ENCODE measurements around the gene FBN1.

Gene FBN1

GRCh38 chr15:48427960-48428547 is 217.5 kb downstream of the FBN1 start:
- DNase-seq (ENCODE audit: low read depth, low spot score), result no peak

DNA sequence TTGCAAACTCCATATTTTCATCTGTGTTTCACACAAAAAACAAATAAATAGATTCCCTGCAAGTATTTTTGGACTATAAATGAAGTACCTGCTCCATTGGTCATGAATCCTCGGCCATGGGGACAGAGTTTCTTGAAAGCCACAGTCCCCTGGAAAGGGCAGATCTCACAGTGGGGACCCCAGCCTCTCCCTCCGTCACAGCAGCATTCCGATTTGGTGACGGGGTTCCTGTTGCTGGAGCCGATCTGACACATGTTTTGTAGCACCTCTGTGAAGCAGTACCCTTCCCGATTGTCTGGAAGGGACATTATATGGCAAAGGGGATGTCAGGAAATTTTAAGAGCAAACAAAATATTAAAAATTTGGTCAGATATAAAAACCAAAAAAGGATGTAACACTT is 218.0 kb downstream of the FBN1 start:
- DNase-seq (ENCODE audit: low read depth, low spot score), result no peak

DNA sequence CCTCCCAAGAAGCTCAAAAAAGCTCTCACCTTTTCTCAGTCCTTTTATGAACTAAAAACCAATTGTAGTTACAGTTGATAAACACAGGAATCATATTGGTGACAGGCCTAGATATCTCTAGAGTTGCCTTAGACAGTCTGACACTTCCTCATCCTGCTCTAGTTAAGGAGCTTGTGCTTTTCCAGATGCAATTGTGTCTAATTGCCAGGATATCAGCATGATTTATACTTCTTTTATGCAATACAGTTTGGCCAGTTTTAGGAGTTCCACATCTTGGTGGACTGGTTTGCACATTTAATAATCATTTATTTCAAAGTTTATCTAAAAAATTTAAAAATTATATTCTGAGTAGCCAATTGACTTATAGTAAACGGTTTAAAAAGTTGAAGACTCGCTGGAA is 218.6 kb downstream of the FBN1 start:
- no peak for DNase-seq (ENCODE audit: low read depth, low spot score)

DNA sequence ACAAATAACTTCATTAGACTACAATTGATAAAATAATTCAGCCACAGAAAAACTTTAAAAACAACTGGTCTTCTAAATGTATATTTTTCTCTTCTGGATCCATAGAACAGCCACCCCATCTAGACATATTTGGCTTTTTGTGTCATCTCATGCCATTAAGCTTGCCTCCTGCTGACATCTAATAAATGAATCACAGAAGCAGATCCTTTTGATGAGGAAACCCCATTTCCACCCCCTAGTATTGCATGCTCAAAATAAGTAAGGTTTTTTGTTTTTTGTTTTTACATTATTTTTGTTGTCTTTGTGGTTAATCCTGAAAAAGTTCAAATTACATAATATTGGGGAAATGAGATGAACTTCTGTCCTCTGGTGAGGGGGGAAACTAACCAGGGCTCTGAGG is 219.5 kb downstream of the FBN1 start:
- DNase-seq (ENCODE audit: low read depth, low spot score), result no peak

- no peak for DNase-seq (ENCODE audit: low read depth, low spot score)
These were observed 220.5 kb downstream of the FBN1 start for GRCh38 chr15:48425051-48425450.

DNA sequence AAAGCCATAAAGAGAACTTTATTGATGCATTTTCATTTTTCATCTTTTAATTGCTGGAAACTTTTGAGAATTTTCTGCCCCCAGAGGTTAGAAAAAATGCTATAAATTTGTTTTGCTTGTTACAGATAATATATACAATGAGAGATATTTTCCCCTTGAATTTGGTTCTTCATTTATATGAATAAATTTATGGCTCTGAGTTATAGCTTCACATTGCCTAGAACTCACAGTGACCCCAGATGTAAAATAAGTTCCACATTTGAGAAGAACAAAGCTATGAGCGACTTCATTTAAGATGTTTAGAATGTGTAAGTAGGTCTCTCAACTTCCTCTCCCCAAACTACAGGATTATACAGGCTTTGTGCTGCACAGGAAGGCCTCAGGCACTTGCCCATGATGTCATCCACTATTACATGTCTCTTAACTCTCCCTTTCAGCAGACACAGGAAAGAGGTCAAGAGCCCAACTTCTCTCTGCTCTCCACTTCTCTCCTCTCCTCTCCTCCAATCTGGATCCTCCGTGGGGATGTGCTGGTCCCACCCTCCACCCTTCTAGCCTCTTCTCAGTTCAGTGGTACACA is 221.5 kb downstream of the FBN1 start:
- no peak for DNase-seq (ENCODE audit: low read depth, low spot score)

- no peak for DNase-seq (ENCODE audit: low read depth, low spot score)
These were observed 222.2 kb downstream of the FBN1 start for GRCh38 chr15:48423342-48423741.

- no peak for DNase-seq (ENCODE audit: low read depth, low spot score)
These were observed 223.1 kb downstream of the FBN1 start for GRCh38 chr15:48422401-48422800.

DNA sequence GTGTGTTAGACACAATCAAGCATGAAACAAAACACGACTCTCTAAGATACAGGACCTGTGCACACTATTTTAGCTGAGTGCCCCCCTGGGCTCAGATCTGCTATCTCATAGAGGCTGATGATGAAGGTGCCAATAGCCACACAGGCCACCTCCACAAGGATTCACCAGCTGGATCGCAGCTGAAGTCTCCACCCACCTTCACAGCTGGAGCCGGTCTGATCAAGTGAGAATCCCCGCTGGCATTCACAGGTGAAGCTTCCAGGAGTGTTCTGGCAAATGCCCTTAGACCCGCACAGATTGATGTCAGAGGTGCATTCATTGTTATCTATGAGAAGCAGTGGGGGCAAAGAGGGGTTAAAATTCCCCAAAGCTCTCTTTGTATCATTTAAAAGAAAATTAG is 224.1 kb downstream of the FBN1 start:
- no peak for DNase-seq (ENCODE audit: low read depth, low spot score)

DNA sequence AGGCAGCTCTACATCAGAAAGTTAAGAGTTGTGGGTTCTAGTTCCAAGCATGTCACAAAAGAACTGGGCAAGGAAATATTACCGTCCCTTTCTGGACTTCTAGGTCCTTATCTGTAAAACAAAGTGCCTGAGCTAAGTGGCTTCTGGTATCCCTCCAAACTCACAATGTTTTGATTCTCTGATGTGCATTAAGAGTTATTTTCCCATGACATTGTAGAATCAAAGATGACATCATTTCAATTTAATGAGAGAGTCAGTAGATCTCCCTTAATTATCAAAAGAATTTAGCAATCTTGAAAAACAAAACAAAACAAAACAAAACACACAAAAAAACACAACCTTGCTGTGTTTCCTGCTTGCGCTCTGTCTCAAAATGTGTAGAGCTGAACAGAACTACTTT is 225.6 kb downstream of the FBN1 start:
- DNase-seq (ENCODE audit: low read depth, low spot score), result no peak

- no peak for DNase-seq (ENCODE audit: low read depth, low spot score)
These were observed 227.2 kb downstream of the FBN1 start for GRCh38 chr15:48418343-48418742.

DNA sequence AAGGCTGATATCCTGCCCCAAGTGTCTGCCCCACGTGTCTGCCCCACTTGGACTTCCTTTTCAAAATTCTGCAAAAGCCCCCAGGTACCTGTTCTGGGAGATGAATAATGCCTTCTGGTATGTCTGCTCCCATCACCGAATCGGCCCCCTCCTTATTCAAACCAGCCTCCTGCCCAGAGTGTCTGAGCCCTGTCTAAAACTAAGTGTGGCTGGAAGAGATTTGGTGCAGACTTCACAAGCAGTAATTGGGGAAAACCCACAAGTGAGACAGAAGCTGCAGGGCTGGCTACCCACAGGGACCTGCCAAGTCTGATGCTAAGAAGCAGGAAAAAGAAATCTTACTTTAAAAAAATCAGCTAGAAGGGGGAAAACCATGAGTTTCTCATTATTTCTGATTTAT is 229.2 kb downstream of the FBN1 start:
- DNase-seq (ENCODE audit: low read depth, low spot score), result no peak

DNA sequence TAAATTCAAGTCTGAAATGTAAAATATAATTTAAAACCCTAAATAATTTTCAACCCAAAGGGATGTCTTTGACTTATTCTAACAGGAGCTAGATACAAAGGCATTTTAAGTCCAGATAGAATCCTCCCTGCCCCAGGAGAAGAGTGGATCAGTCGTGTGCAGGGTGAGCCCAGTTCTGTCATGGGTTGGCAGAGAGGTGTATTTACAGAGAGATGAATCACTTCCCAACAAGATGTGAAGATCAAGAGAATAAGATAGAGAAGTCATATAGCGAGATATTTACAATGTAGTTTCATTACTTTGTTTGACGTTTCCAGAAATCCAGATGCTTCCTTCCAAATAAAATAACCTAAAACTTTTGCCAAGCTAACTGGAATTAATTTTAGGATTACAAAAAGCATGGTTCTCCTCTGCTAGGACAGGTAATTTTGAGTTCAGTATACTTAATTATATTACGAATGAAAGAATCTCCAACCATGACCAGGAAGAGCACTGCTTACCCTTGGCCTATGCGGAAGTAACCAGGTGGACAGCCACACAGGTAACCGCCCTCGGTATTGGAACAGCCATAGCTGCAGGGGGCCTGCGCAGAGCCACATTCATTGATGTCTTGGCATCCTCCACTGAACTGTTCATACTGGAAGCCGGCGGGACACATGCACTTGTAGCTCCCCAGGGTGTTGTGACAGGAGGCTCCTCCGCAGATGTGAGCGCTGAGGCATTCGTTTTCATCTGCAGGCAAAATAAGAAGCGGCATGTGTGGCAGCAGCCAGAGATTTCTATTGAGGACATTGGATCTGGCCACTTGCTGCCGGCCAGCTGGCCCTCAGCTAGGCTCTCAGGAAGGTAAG is 230.2 kb downstream of the FBN1 start:
- no peak for DNase-seq (ENCODE audit: low read depth, low spot score)

DNA sequence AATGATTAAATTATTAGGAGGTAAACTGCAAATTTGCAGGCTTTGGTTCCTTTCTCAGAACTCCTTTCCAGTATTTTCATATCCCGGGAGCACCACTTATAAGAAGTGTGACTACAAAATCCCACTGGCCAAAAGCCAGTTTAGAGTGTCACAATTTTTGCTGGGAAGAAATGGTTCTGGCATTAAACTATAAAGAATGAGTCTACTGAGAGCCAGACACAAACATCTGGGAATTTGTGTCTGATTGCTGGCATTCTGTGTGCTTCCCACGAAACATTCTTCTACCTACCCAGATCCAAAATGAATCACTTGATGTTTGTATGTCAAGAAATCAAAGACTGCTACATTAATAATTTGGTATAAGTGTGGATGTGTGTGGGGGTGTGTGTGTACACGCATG is 231.5 kb downstream of the FBN1 start:
- no peak for DNase-seq (ENCODE audit: low read depth, low spot score)

GRCh38 chr15:48413304-48413703 is 232.2 kb downstream of the FBN1 start:
- no peak for DNase-seq (ENCODE audit: low read depth, low spot score)

DNA sequence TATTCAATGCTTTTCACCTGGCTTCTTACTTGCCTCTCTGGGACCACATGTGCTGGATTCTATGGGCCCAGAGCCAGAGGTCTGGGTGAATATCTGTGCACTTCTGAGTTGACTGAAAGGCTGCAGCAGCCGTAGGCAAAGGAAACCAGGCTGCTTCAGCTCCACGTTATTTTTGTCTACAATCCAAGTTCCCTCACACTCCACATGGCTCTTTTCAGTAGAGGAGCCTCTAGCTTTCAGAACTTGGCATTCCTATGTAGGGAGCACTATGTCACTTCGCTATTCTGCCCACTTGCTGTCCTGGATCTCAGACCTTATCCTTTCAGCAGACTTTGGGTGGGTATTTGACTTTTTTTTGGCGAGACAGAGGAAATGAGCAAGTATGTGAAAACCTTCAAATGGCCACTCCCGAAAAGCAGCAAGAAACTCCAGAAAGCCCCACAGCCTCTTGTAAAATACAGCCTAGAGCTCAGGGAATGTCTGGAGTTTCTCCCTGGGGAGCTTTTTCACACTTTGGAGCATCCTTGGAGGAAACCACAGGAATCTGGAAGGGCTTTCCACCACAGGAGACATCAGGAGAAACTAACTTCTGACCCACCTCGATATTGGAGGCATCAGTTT is 233.4 kb downstream of the FBN1 start:
- no peak for DNase-seq (ENCODE audit: low read depth, low spot score)

DNA sequence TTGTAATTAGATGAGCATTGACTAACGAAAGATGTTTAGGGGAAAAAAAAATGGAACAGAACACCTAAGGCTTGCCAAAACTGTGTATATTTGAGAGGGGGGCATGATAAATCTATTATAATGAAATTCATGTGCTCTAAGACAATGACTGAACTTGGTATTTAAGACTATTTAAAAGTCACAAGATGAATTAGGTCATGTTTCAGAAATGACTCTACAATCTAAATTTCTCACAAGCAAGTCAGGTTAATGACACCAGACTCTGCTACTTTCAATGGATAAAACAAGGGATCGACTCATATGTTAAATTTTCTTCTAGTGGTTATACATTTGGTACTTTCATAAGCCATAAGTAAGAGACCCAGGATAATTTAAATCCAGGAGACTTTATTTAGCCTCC is 235.9 kb downstream of the FBN1 start:
- DNase-seq (ENCODE audit: low read depth, low spot score), result no peak

DNA sequence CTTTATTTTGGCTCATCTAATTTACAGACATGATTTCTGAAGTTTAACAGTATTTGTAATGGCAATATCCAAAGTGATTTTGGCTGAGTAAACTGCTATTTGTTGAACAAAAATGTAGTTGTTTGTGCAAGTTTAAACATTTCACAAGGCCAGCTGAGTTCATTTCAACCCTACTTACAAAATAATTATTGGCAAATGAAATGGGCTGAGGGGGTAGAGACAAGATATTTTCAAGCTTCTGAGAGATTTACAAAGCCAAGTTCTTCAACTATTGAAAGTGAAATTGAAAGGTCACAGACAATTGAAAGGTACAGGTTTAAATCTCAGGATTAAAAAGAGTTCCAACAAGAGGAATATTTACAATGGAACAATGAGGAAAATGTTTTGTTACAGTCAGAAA is 237.2 kb downstream of the FBN1 start:
- no peak for DNase-seq (ENCODE audit: low read depth, low spot score)

DNA sequence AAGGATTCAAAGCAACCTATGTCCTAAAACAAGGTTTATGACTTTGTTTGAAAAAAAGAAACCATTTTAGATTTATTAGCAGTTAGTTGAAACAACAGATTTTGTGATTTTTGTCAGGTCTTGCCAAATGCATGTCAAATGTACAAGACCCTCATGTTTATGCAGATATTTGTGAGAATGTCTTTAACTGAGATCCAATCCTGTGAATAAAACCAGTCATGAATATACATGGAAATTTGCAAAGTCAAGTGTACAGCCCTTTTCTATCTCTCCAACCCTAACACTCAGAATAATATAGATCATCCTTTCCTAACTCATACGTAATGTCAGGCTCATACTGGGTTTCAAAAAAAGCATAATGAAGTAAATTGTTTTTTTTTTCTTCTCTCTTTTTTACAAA is 237.9 kb downstream of the FBN1 start:
- DNase-seq (ENCODE audit: low read depth, low spot score), result no peak

GRCh38 chr15:48406911-48407310 is 238.6 kb downstream of the FBN1 start:
- DNase-seq (ENCODE audit: low read depth, low spot score), result no peak

- no peak for DNase-seq (ENCODE audit: low read depth, low spot score)
These were observed 239.1 kb downstream of the FBN1 start for GRCh38 chr15:48406266-48406891.
